Heart left ventricle (tissue), 13 donors: ENCODE results near the gene BCORL1.

Experiments used
- CTCF ChIP-seq, 12 donors: fragments of 200-600 bp; sonication (generic) in 4 of 12; IDR thresholded peaks; one replicate each; pipeline versions ENCODE4 v1.5.0 to v1.8.0; 2018 to 2022; ENCODE audit warnings: antibody characterized with exemption in 12 of 12, mild to moderate bottlenecking in 5 of 12
- POLR2A ChIP-seq, 2 donors: fragments of 450-650 bp; IDR thresholded peaks; one replicate each; pipeline ENCODE4 v1.6.1; 2017; ENCODE audit warnings: antibody characterized with exemption in 2 of 2, mild to moderate bottlenecking in 2 of 2, moderate library complexity in 2 of 2
- donor health status: ischemic (EF 13 %, LVEDD 7.1; RV severe dilation, severe dysfunction).
- donor health status: DM: no; HTN: yes; CAD: no.
- donor health status: DM: no; HTN: no; CAD: no.
- donor health status: ischemic (EF 25% LVEDD 6.9; RV normal size, moderate dysfunction).
- donor health status: ischemic (EF 25% LVEDD 5.7; RV mildly dilated, moderate dysfunction).
- donor health status: ischemic (EF 35%, LVEDD 5.7; RV mildly dilated, moderate dysfunction).
- donor health status: nonischemic (EF 11% LVEDD 7.7; RV severe dilation, severe dysfunction).
- donor health status: DM: yes; HTN: yes; CAD: no.
- donor health status: PGD.
- donor health status: ischemic (EF 29% LVEDD 5.4; RV normal size, mild dysfunction).
- donor health status: nonischemic (EF 23%, LVEDD 6.1; RV moderate dilation, normal function).

- TF ChIP-seq POLR2A (IDR thresholded peaks at IDR 0.05), result no peak
- TF ChIP-seq CTCF (IDR thresholded peaks at IDR 0.05), result no peak
These were observed 109.6 kb downstream of the BCORL1 start for GRCh38 chrX:130091980-130092522.
